HL-60/S4 (cell line): ENCODE results near the gene ATP2A1.
"Not testable (repeated sequence)": the region's sequence is repeated elsewhere in the genome, so short reads cannot be mapped to it uniquely, and the experiment has no call there.

Source experiments
- in situ Hi-C: fragments of 300-500 bp; cut with MboI; formaldehyde crosslinking; loops from 2 replicates; pipeline ENCODE4 v1.14.3; 2022; ENCODE audit warnings: low sequenced_read_pairs

The ATP2A1 gene

GRCh38 chr16:28858421-28858820 is 19.9 kb upstream of the ATP2A1 start:
- in situ Hi-C loops: no loop called here

GRCh38 chr16:28859326-28859725 is 19.0 kb upstream of the ATP2A1 start:
- in situ Hi-C loops: no loop called here

GRCh38 chr16:28863929-28864793 is 14.1 kb upstream of the ATP2A1 start:
- in situ Hi-C loops: no loop called here

GRCh38 chr16:28865001-28865688 is 13.1 kb upstream of the ATP2A1 start:
- in situ Hi-C loops: no loop called here

- in situ Hi-C loops: no loop called here
These were observed 12.4 kb upstream of the ATP2A1 start for GRCh38 chr16:28865722-28866453.

GRCh38 chr16:28866454-28866804 is 11.9 kb upstream of the ATP2A1 start:
- in situ Hi-C loops: no loop called here

- in situ Hi-C loops: no loop called here
These were observed 11.0 kb upstream of the ATP2A1 start for GRCh38 chr16:28867241-28867640.

- in situ Hi-C loops: not testable (repeated sequence)
These were observed 10.6 kb upstream of the ATP2A1 start for GRCh38 chr16:28867646-28868045.

- in situ Hi-C loops: no loop called here
These were observed 9.1 kb upstream of the ATP2A1 start for GRCh38 chr16:28869201-28869600.

- in situ Hi-C loops: loop anchor here (10.0 kb wide), 1 partner anchor 52 kb away; the partner anchor contains the start of gene RABEP2
These were observed 5.3 kb upstream of the ATP2A1 start for GRCh38 chr16:28872952-28873351.

- in situ Hi-C loops: loop anchor here (10.0 kb wide), 1 partner anchor 51 kb away; the partner anchor contains the start of gene RABEP2
These were observed 4.6 kb upstream of the ATP2A1 start for GRCh38 chr16:28873543-28874201.

- in situ Hi-C loops: loop anchor here (10.0 kb wide), 1 partner anchor 50 kb away; the partner anchor contains the start of gene RABEP2
These were observed 3.9 kb upstream of the ATP2A1 start for GRCh38 chr16:28874406-28874805.

- in situ Hi-C loops: loop anchor here (10.0 kb wide), 1 partner anchor 49 kb away; the partner anchor contains the start of gene RABEP2
These were observed 2.9 kb upstream of the ATP2A1 start for GRCh38 chr16:28875134-28876018.

- in situ Hi-C loops: loop anchor here (10.0 kb wide), 1 partner anchor 49 kb away; the partner anchor contains the start of gene RABEP2
These were observed 2.1 kb upstream of the ATP2A1 start for GRCh38 chr16:28876019-28876659.

- in situ Hi-C loops: loop anchor here (10.0 kb wide), 1 partner anchor 48 kb away; the partner anchor contains the start of gene RABEP2
These were observed 1.2 kb upstream of the ATP2A1 start for GRCh38 chr16:28876973-28877654.

GRCh38 chr16:28877655-28878000 is 660 bp upstream of the ATP2A1 start:
- in situ Hi-C loops: loop anchor here (10.0 kb wide), 1 partner anchor 47 kb away; the partner anchor contains the start of gene RABEP2

- in situ Hi-C loops: loop anchor here (10.0 kb wide), 1 partner anchor 45 kb away; the partner anchor contains the start of gene RABEP2
These were observed 1.1 kb downstream of the ATP2A1 start for GRCh38 chr16:28879261-28879840.
